Measurements from ENCODE around the gene EIF2B5. TPM values are rescaled to one million over a fixed set of nuclear protein-coding genes. Genes with fewer than 3 reads are reported as not detected.
"Not testable (repeated sequence)": the region's sequence is repeated elsewhere in the genome, so short reads cannot be mapped to it uniquely, and the experiment has no call there.

EIF2B5 gene
- 10 to 100 TPM; 31.5 to 54.4 (median 37.7) TPM for polyA plus RNA-seq (ENCODE audit: low read depth in 6 of 6)

DNA sequence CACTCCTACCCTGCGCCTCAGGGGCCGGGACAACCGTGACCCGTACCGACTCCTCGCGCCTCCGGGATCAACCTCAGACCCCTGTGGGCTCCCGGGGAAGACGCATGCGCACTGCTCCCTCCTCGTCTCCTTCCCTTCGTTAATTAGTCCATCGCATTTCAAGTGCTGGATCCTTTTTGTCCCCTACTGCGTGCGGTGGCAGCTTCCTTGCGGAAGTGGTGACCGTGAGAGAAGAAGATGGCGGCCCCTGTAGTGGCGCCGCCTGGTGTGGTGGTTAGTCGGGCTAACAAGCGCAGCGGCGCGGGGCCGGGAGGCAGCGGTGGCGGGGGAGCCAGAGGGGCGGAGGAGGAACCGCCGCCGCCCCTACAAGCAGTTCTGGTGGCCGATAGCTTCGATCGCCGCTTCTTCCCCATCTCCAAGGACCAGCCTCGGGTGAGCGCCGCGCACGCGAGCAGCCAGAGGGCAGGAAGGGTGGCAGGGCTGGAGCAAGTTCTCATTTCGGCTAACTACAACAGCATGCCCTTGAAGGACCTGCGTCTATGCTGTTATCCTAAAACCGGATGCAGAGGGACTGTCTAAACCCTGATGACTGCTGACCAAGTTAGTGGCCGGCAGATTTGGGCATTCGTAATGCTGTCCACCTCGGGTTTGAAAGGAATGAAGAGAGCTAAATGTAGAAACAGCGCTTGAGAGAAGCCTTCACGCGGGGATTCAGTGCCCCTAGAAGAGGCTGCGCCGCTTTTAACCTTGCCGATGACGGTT, at the start of gene EIF2B5:
Gene EIF2B5, plus strand, starts transcription at position 210 of the 762 bp plus-strand sequence. Its CDS starts 28 bp downstream, at position 238.
- DNase-seq (peak; percentile 88), ATAC-seq (ENCODE audit: low read depth in 2 of 2) (peak; percentile 89 to 90)
- H3K9me3 Mint-ChIP-seq: no peaks in the 10 kb centered on the region
- peak within 1 kb of the TSS; percentile 93 to 97 (median 96) for H3K27ac Mint-ChIP-seq
- peaks cover 33 to 46% (median 45%) of the 10 kb centered on the region in 3 donors for H3K4me1 Mint-ChIP-seq
- H3K36me3 Mint-ChIP-seq: peaks cover 0 to 6% of the 10 kb centered on the region in 2 donors
- H3K4me3 Mint-ChIP-seq: peak within 1 kb of the TSS; percentile 96 to 100 (median 98)
- H3K27me3 Mint-ChIP-seq: no peaks in the 10 kb centered on the region

DNA sequence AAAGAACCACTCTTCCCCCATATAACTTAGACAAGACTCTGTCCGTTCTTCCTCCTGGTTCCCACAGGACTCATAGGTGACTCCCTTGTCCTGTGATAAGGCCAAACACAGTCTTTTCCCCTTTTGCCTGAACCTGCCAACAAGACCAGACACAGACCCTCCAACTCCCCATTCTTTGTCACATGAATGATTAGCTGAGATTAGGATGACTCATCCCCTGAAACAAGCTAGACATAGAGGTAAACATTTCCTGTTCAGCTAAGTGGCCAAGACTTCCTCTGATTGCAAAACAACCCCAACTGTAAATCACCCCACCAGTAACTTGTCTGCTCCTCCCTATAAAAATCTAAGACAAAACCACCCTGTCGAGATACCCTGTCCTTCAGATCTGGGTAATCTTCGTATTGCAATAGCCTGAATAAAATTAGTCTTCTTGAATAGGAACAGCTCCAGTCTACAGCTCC, 49.7 kb upstream of the EIF2B5 start:
- H3K27ac Mint-ChIP-seq: no peak overlapping the region
- DNase-seq (no peak), ATAC-seq (ENCODE audit: low read depth in 2 of 2) (no peak)
- H3K9me3 Mint-ChIP-seq: peaks cover 0 to 6% (median 0%) of the 10 kb centered on the region in 7 donors
- H3K4me3 Mint-ChIP-seq: no peak overlapping the region
- no peaks in the 10 kb centered on the region for H3K36me3 Mint-ChIP-seq
- no peaks in the 10 kb centered on the region for H3K4me1 Mint-ChIP-seq
- peaks cover 0 to 18% (median 0%) of the 10 kb centered on the region in 3 donors for H3K27me3 Mint-ChIP-seq

DNA sequence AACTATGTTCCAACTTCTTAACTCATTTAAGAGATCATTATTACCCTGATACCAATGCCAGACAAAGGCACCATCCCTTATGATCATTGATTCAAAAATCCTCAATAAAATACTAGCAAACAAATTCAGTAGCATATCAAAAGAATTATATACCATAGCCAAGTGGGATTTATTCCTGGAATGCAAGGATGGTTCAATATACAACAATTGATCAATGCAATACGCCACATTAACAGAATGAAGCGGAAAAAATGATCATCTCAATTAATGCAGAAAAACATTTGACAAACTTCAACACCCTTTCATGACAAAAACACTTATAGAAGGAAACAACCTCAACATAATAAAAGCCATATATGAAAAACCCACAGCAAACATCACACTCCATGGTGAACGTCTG, 43.0 kb upstream of the EIF2B5 start:
- Mint-ChIP-seq H3K4me1 (peaks cover 0 to 2% (median 0%) of the 10 kb centered on the region in 3 donors), H3K27ac (no peak overlapping the region), H3K9me3 (peaks cover 0 to 24% (median 24%) of the 10 kb centered on the region in 7 donors), H3K4me3 (no peak overlapping the region), H3K27me3 (peaks cover 0 to 35% (median 0%) of the 10 kb centered on the region in 3 donors), H3K36me3 (peaks cover 0 to 4% of the 10 kb centered on the region in 2 donors)
- ATAC-seq (ENCODE audit: low read depth in 2 of 2) (no peak), DNase-seq (no peak)

DNA sequence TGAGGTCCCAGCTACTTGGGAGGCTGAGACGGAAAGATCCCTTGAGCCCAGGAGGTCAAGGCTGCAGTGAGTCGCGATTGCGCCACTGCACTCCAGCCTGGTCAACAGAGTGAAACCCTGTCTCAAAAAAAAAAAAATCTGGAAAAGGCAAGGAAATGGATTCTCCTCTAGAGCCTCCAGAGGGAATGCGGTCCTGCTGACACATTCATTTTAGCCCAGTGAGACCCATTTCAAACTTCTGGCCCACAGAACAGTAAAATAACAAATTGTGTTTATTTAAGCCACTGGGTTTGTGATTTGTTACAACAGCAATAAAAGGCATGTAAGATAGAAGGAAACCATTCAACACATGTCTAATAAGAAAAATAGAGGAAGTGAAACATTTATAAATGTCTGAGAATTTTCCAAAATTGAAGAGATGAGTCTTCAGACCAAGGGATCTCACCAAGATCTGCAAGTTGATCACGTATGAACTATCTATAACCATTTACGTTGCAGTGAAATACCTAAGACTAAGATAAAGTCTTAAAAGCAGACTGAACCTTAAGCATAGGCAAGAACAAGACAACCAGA, 38.3 kb upstream of the EIF2B5 start, which contains the start of gene HTR3E:
Gene HTR3E, plus strand, starts transcription at position 254 of the 573 bp plus-strand sequence. CDS start 466 bp downstream, outside the sequence.
- H3K4me3 Mint-ChIP-seq: no peak within 1 kb of the TSS
- H3K9me3 Mint-ChIP-seq: peaks cover 0 to 16% (median 13%) of the 10 kb centered on the region in 7 donors
- peaks cover 0 to 41% (median 0%) of the 10 kb centered on the region in 3 donors for H3K27me3 Mint-ChIP-seq
- peak within 1 kb of the TSS in 1 of 6 donors; percentile 35 for H3K27ac Mint-ChIP-seq
- ATAC-seq (ENCODE audit: low read depth in 2 of 2) (no peak), DNase-seq (no peak)
- H3K36me3 Mint-ChIP-seq: no peaks in the 10 kb centered on the region
- peaks cover 0 to 2% (median 0%) of the 10 kb centered on the region in 3 donors for H3K4me1 Mint-ChIP-seq

DNA sequence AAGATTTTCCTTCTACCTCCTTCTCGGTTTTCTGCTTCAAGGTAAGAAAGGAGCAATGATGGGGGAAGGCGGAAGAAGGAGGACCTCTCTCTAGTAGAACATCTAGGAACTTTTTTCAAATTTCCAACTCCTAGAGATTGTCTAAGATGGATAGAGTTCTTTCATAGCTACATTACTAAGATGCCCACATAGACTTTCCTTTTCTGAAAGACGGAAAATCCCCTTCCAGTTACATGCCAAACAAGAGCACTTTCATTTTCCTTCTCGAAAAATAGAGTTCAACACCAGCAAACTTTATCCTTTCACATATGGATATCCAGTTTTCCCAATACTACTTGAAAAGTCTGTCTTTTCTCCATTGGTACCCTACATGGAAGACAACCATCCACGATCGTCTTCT, 37.6 kb upstream of the EIF2B5 start:
- ATAC-seq (ENCODE audit: low read depth in 2 of 2): no peak
- Mint-ChIP-seq H3K4me3 (no peak overlapping the region), H3K27ac (no peak overlapping the region), H3K4me1 (peaks cover 0 to 2% (median 0%) of the 10 kb centered on the region in 3 donors), H3K27me3 (peaks cover 0 to 41% (median 0%) of the 10 kb centered on the region in 3 donors), H3K36me3 (no peaks in the 10 kb centered on the region), H3K9me3 (peaks cover 0 to 9% (median 7%) of the 10 kb centered on the region in 7 donors)
- no peak for DNase-seq

DNA sequence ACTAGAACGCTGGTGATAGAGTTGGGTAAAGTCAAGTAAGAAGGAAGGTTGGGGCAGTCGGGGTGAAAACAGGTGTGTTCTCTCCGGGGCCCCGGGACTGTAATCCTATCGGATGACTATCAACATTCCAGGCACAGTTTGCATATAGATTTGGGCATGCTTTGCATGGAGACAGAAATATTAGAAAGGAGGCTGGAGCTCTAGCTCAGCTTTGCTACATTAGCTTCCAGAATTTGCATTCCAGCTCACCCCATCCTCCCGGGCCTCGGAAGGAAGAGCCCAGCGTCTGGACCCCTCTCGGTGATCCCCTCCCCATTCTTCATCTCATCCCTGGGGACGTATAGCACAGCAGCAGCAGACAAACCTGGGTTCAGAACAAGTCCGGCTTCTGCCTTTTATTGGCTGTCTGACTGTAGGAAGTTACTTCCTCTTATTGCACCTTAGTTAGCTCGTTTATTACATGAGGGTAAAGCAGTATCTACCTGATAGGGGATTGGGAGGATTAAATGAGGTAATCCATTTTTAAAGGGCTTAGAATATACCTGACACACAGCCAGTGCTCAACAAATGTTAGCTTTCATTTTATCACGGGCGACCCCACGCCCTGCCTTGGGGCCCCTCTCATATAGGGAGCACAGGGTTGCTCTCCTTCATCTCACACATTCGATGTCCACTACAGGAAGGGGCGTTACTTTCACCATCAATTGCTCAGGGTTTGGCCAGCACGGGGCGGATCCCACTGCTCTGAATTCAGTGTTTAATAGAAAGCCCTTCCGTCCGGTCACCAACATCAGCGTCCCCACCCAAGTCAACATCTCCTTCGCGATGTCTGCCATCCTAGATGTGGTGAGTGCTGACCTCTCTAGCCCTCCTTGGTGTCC, 35.1 kb upstream of the EIF2B5 start:
- H3K27me3 Mint-ChIP-seq: peaks cover 0 to 24% (median 0%) of the 10 kb centered on the region in 3 donors
- H3K4me1 Mint-ChIP-seq: peaks cover 0 to 2% (median 0%) of the 10 kb centered on the region in 3 donors
- H3K27ac Mint-ChIP-seq: peak overlapping the region in 1 of 6 donors; percentile 33
- DNase-seq: no peak
- ATAC-seq (ENCODE audit: low read depth in 2 of 2): no peak
- H3K36me3 Mint-ChIP-seq: no peaks in the 10 kb centered on the region
- no peak overlapping the region for H3K4me3 Mint-ChIP-seq
- no peaks in the 10 kb centered on the region for H3K9me3 Mint-ChIP-seq

DNA sequence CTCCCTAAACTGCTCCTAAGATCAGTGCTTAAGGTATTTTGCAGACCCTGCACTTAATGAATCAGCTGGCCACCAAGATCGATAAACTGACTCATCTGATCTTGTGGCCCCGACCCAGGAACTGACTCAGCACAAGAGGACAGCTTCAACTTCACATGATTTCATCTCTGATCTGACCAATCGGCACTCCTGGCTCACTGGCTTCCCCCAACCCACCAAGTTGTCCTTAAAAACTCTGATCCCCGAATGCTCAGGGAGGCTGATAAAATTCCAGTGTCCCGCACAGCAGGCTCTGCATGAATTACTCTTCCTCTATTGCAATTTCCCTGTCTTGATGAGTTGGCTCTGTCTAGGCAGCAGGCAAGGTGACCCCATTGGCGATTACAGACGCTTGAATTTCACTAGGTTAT, 24.8 kb upstream of the EIF2B5 start:
- H3K4me1 Mint-ChIP-seq: no peaks in the 10 kb centered on the region
- peaks cover 8 to 12% (median 12%) of the 10 kb centered on the region in 3 donors for H3K27me3 Mint-ChIP-seq
- DNase-seq: no peak
- no peak overlapping the region for H3K4me3 Mint-ChIP-seq
- no peaks in the 10 kb centered on the region for H3K9me3 Mint-ChIP-seq
- ATAC-seq (ENCODE audit: low read depth in 2 of 2): no peak
- H3K36me3 Mint-ChIP-seq: no peaks in the 10 kb centered on the region
- H3K27ac Mint-ChIP-seq: no peak overlapping the region

DNA sequence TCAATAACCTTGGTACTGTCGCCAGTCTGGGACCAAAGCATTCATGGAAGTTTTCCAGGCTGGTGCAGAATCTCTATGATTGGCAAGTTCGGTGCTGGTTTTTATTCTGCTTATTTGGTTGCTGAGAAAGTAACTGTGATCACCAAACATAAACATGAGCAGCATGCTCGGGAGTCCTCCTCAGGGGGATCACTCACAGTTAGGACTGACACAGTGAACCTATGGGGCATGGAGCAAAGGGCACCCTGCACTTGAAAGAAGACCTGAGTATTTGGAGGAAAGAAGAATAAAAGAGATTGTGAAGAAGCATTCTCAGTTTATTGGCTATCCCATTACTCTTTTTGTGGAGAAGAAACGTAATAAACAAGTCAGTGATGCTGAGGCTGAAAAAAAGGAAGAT, 19.1 kb upstream of the EIF2B5 start:
- H3K4me1 Mint-ChIP-seq: no peaks in the 10 kb centered on the region

DNA sequence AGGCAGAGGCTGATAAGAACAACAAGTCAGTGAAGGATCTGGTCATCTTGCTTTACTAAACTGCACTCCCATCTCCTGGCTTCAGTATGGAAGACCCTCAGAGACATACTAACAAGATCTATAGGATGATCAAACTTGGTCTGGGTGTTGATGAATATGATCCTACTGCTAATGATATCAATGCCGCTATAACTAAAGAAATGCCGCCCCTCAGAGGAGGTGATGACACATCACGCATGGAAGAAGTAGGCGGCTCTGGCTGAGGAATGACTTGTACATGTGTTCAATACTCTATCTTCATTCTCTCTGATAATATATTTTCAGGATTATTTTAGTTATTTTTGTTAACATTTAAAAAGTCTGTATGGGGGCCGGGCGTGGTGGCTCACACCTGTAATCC, 17.5 kb upstream of the EIF2B5 start:
- Mint-ChIP-seq H3K4me3 (no peak overlapping the region), H3K4me1 (no peaks in the 10 kb centered on the region), H3K27me3 (peaks cover 7 to 26% (median 12%) of the 10 kb centered on the region in 3 donors), H3K9me3 (no peaks in the 10 kb centered on the region), H3K27ac (no peak overlapping the region), H3K36me3 (peaks cover 0 to 8% of the 10 kb centered on the region in 2 donors)
- no peak for ATAC-seq (ENCODE audit: low read depth in 2 of 2)
- no peak for DNase-seq

More for the DNA sequence above, 19.1 kb upstream of the EIF2B5 start:
- H3K9me3 Mint-ChIP-seq: no peaks in the 10 kb centered on the region
- H3K27ac Mint-ChIP-seq: no peak overlapping the region
- peaks cover 8 to 26% (median 12%) of the 10 kb centered on the region in 3 donors for H3K27me3 Mint-ChIP-seq
- DNase-seq (no peak), ATAC-seq (ENCODE audit: low read depth in 2 of 2) (no peak)
- H3K36me3 Mint-ChIP-seq: peaks cover 0 to 8% of the 10 kb centered on the region in 2 donors
- no peak overlapping the region for H3K4me3 Mint-ChIP-seq

DNA sequence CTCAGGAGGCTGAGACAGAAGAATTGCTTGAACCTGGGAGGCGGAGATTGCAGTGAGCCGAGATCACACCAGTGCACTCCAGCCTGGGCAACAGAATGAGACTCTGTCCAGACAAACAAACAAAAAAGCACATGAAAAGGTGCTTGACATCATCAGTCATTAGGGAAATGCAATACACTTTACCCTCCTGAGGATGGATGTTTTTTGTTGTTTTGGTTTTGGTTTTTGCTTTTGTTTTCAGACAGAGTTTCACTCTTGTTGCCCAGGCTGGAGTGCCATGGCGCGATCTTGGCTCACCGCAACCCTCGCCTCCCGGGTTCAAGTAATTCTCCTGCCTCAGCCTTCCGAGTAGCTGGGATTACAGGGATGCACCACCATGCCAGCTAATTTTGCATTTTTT, 14.1 kb upstream of the EIF2B5 start:
- not testable (repeated sequence) for ATAC-seq (ENCODE audit: low read depth in 2 of 2); H3K4me3 Mint-ChIP-seq; H3K36me3 Mint-ChIP-seq; DNase-seq; H3K4me1 Mint-ChIP-seq; H3K9me3 Mint-ChIP-seq; H3K27ac Mint-ChIP-seq
- peaks cover 0 to 18% (median 0%) of the 10 kb centered on the region in 3 donors for H3K27me3 Mint-ChIP-seq

DNA sequence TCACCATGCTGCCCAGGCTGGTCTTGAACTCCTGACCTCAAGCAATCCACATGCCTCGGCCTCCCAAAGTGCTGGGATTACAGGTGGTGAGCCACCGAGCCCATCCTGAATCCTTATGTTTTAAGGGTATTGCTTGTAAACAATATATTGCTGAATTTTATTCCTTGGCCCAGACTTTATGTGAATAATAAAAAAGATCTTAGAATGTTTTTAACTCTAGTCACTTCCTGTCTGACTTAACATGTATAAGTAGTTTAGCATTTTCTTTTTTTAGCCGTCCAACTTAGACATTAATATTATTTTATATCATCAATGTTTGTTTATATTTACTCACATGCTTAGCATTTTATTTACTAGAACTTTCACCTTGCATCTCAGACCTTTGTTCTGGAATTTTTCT, 9.2 kb upstream of the EIF2B5 start:
- DNase-seq: no peak
- no peaks in the 10 kb centered on the region for H3K9me3 Mint-ChIP-seq
- no peak overlapping the region for H3K27ac Mint-ChIP-seq
- H3K36me3 Mint-ChIP-seq: no peaks in the 10 kb centered on the region
- no peak overlapping the region for H3K4me3 Mint-ChIP-seq
- H3K27me3 Mint-ChIP-seq: peaks cover 0 to 6% (median 0%) of the 10 kb centered on the region in 3 donors
- ATAC-seq (ENCODE audit: low read depth in 2 of 2): no peak
- H3K4me1 Mint-ChIP-seq: no peaks in the 10 kb centered on the region

DNA sequence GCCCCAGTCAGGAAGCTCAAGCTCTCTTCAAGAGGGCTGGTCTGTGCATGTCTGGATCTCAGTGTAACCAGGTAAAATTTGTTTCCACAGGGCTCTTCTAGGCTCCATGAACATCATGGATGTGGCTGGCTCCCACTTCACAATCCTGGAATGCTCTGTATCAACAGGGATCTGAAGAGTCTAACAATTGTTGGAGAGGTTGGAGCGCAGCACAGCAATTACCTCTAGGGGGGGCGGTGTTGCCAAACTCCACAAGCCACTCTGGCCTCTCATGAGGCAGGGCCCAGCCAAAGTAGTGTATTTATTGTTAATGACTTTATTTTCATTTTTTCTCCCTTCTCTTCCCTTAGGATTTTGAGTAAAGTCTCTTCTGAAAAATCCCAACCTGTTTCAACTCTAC, 6.1 kb upstream of the EIF2B5 start:
- Mint-ChIP-seq H3K36me3 (no peaks in the 10 kb centered on the region), H3K9me3 (no peaks in the 10 kb centered on the region)

DNA sequence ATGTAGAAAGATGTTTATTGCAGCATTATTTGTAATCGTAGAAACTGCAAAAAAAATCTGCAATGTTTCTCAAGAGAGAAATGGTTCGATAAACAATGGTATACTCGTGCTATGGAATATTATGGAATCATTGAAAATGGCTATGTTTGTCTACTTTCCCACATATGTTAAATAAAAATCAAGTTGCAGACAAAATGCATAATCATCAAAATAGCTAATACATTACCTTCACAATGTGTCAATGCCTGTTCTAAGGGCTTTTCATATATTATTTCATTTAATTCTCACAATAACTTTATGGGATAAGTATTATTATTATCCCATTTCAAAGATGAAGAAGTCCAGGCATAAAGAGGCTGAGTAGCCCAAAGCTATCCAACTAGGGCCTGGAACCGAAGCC, 2.2 kb upstream of the EIF2B5 start:
- peak overlapping the region in 2 of 8 donors; percentile 97 to 100 for H3K4me3 Mint-ChIP-seq
- H3K27ac Mint-ChIP-seq: no peak overlapping the region
- no peaks in the 10 kb centered on the region for H3K36me3 Mint-ChIP-seq
- H3K4me1 Mint-ChIP-seq: peaks cover 33 to 44% (median 42%) of the 10 kb centered on the region in 3 donors
- DNase-seq: no peak
- ATAC-seq (ENCODE audit: low read depth in 2 of 2): no peak
- H3K27me3 Mint-ChIP-seq: peaks cover 0 to 6% (median 0%) of the 10 kb centered on the region in 3 donors
- no peaks in the 10 kb centered on the region for H3K9me3 Mint-ChIP-seq

More for the DNA sequence above, 6.1 kb upstream of the EIF2B5 start:
- Mint-ChIP-seq H3K27ac (peak overlapping the region in 1 of 6 donors; percentile 82), H3K4me1 (peaks cover 4 to 8% (median 5%) of the 10 kb centered on the region in 3 donors), H3K4me3 (no peak overlapping the region), H3K27me3 (peaks cover 0 to 6% (median 0%) of the 10 kb centered on the region in 3 donors)
- ATAC-seq (ENCODE audit: low read depth in 2 of 2): no peak
- no peak for DNase-seq

Measured in naive B cell (primary cell).